ENCODE data around the gene ACP7. TPM values are rescaled to one million over a fixed set of nuclear protein-coding genes. Genes with fewer than 3 reads are reported as not detected.

Gene ACP7
- total and polyA plus RNA-seq, 9 of the 15 experiments (the other 6 are each of a cell fraction or from before 2014, with no cell fraction given), result not detected

GRCh38 chr19:39110263-39110967 is 26.2 kb downstream of the ACP7 start (continued):
- TF ChIP-seq REST (IDR thresholded peaks at IDR 0.05; ENCODE audit: borderline replicate concordance) (peak; percentile 58; the same call in 1 of the 2 replicates), REST (CRISPR knock-in tag; IDR thresholded peaks at IDR 0.05; ENCODE audit: low read depth) (no peak), RAD21 (CRISPR knock-in tag; conservative IDR thresholded peaks at IDR 0.05 in 1 of 2, IDR thresholded peaks at IDR 0.05 in 1 of 2) (peak; percentile 48 to 76), XRCC5 (IDR thresholded peaks at IDR 0.05; ENCODE audit: low read depth, low read length) (peak; percentile 62; the same call in 1 of the 2 replicates), EGR1 (conservative IDR thresholded peaks at IDR 0.05) (no peak), DEAF1 (CRISPR knock-in tag; IDR thresholded peaks at IDR 0.05) (0 out of 2 replicates have a peak, but pooled peaks have one; percentile 13), SMC3 (conservative IDR thresholded peaks at IDR 0.05; ENCODE audit: insufficient read depth, low read depth, low read length) (peak; percentile 83)

Data from K562 (cell line).